Stromal cell of bone marrow (primary cell): ENCODE measurements around the gene RBM39.
"Not testable (repeated sequence)": the region's sequence is repeated elsewhere in the genome, so short reads cannot be mapped to it uniquely, and the experiment has no call there.

ENCODE experiments used
- DNase-seq: peaks from one replicate; pipeline ENCODE4 v3.0.0-alpha.2; 2012; ENCODE audit warnings: low read depth

Gene RBM39

GRCh38 chr20:35706591-35707529 is 35.2 kb downstream of the RBM39 start:
- DNase-seq, result not testable (repeated sequence)

- DNase-seq, result not testable (repeated sequence)
Measured at GRCh38 chr20:35705894-35706293, 36.2 kb downstream of the RBM39 start.

- no peak for DNase-seq
Measured at GRCh38 chr20:35704514-35705261, 37.4 kb downstream of the RBM39 start.

GRCh38 chr20:35702824-35703695 is 39.0 kb downstream of the RBM39 start:
- no peak for DNase-seq

GRCh38 chr20:35702051-35702823 is 39.8 kb downstream of the RBM39 start:
- peak; percentile 55 for DNase-seq

GRCh38 chr20:35700625-35701148 is 41.4 kb downstream of the RBM39 start:
- no peak for DNase-seq

GRCh38 chr20:35699957-35700624 is 42.0 kb downstream of the RBM39 start:
- no peak for DNase-seq

- DNase-seq, result peak; percentile 67
Measured at GRCh38 chr20:35699127-35699956, 42.7 kb downstream of the RBM39 start, which contains the start of the genes NFS1 and ROMO1. Gene NFS1, minus strand, starts transcription at chr20:35699352. Its CDS starts 64 bp downstream, at chr20:35699288. Gene ROMO1, plus strand, starts transcription at chr20:35699405. Its CDS starts 228 bp downstream, at chr20:35699633.

GRCh38 chr20:35698298-35699126 is 43.5 kb downstream of the RBM39 start:
- DNase-seq, result no peak

GRCh38 chr20:35697696-35698297 is 44.3 kb downstream of the RBM39 start:
- no peak for DNase-seq

- DNase-seq, result no peak
Measured at GRCh38 chr20:35695978-35696377, 46.1 kb downstream of the RBM39 start.

GRCh38 chr20:35695245-35695749 is 46.8 kb downstream of the RBM39 start:
- DNase-seq, result no peak

- no peak for DNase-seq
Measured at GRCh38 chr20:35690265-35690664, 51.8 kb downstream of the RBM39 start.

- DNase-seq, result not testable (repeated sequence)
Measured at GRCh38 chr20:35686872-35687271, 55.2 kb downstream of the RBM39 start.

GRCh38 chr20:35685368-35685767 is 56.7 kb downstream of the RBM39 start:
- not testable (repeated sequence) for DNase-seq

GRCh38 chr20:35681960-35682359 is 60.1 kb downstream of the RBM39 start:
- DNase-seq, result no peak

GRCh38 chr20:35680452-35681183 is 61.4 kb downstream of the RBM39 start:
- no peak for DNase-seq
